Astrocyte (in vitro differentiated cells and primary cell): ENCODE results near the gene SOX3. TPM values are rescaled to one million over a fixed set of nuclear protein-coding genes. Genes with fewer than 3 reads are reported as not detected.
A peak's percentile ranks its signal among the peaks of the same experiment; 100 is the strongest.

Source experiments
- DNase-seq: peaks from one replicate; pipeline ENCODE4 v3.0.0-alpha.2; 2010; ENCODE audit warnings: low read depth
- FAIRE-seq: peaks from 2 replicates; lab custom pipeline; 2011; peaks lifted over from hg19 to GRCh38; lab: Jason Lieb, UNC
- H2AFZ ChIP-seq: 2 replicates; pipeline ENCODE4 v1.6.0; 2012; ENCODE audit warnings: low read depth, low read length, inconsistent platforms
- H3K27ac ChIP-seq: 2 replicates; pipeline ENCODE4 v1.5.1; 2011; ENCODE audit warnings: low read depth, low read length, inconsistent platforms
- H3K27me3 ChIP-seq: 2 replicates; pipeline ENCODE4 v1.6.0; 2011; ENCODE audit warnings: low read length, inconsistent platforms; ENCODE audit not compliant: insufficient read depth
- H3K36me3 ChIP-seq: 2 replicates; pipeline ENCODE4 v1.5.1; 2011; ENCODE audit warnings: low read length, inconsistent platforms; ENCODE audit not compliant: insufficient read depth
- H3K4me1 ChIP-seq: 2 replicates; pipeline ENCODE4 v1.5.1; 2011; ENCODE audit warnings: low read length, inconsistent platforms; ENCODE audit not compliant: insufficient read depth
- H3K4me2 ChIP-seq: 2 replicates; pipeline ENCODE4 v1.6.0; 2012; ENCODE audit warnings: low read length, inconsistent platforms
- H3K4me3 ChIP-seq: 2 replicates; pipeline ENCODE4 v1.5.1; 2011; ENCODE audit warnings: low read depth, mild to moderate bottlenecking, low read length, inconsistent platforms; ENCODE audit not compliant: insufficient read depth
- H3K79me2 ChIP-seq: 2 replicates; pipeline ENCODE4 v1.6.0; 2012; ENCODE audit warnings: mild to moderate bottlenecking, low read length, inconsistent platforms; ENCODE audit not compliant: insufficient read depth
- H3K9ac ChIP-seq: 2 replicates; pipeline ENCODE4 v1.6.0; 2012; ENCODE audit warnings: mild to moderate bottlenecking, low read length, inconsistent platforms
- H3K9me3 ChIP-seq: 2 replicates; pipeline ENCODE4 v1.5.1; 2012; ENCODE audit warnings: low read depth, mild to moderate bottlenecking, low read length, inconsistent platforms; ENCODE audit not compliant: insufficient read depth
- H4K20me1 ChIP-seq: 2 replicates; pipeline ENCODE4 v1.6.0; 2012; ENCODE audit warnings: low read length, inconsistent platforms; ENCODE audit not compliant: insufficient read depth
- H3K27ac Mint-ChIP-seq: one replicate; pipeline ENCODE4 v1.8.0; 2021; ENCODE audit warnings: mild to moderate bottlenecking, mixed read lengths; ENCODE audit not compliant: unreplicated experiment
- H3K27me3 Mint-ChIP-seq: one replicate; pipeline ENCODE4 v1.8.0; 2021; ENCODE audit warnings: low read depth, mixed read lengths; ENCODE audit not compliant: unreplicated experiment
- H3K36me3 Mint-ChIP-seq: one replicate; pipeline ENCODE4 v1.8.0; 2021; ENCODE audit warnings: low read depth, mixed read lengths; ENCODE audit not compliant: unreplicated experiment
- H3K4me1 Mint-ChIP-seq: one replicate; pipeline ENCODE4 v1.8.0; 2021; ENCODE audit warnings: low read depth, mixed read lengths; ENCODE audit not compliant: unreplicated experiment
- H3K4me3 Mint-ChIP-seq: one replicate; pipeline ENCODE4 v1.8.0; 2021; ENCODE audit warnings: mild to moderate bottlenecking, moderate library complexity, mixed read lengths; ENCODE audit not compliant: unreplicated experiment
- H3K9me3 Mint-ChIP-seq: one replicate; pipeline ENCODE4 v1.8.0; 2021; ENCODE audit warnings: mild to moderate bottlenecking, mixed read lengths; ENCODE audit not compliant: unreplicated experiment
- EZH2 ChIP-seq: IDR thresholded peaks from 2 replicates; pipeline ENCODE4 v1.6.1; 2012; ENCODE audit warnings: mild to moderate bottlenecking, low read length, inconsistent platforms; ENCODE audit not compliant: insufficient read depth
- total RNA-seq: library from RNA; stranded (reverse); gene quantifications from 2 replicates; pipeline ENCODE4 v1.2.1, GENCODE V29; 2021
- TF ChIP-seq, protein P1 (sequence below): IDR thresholded peaks from 2 replicates; pipeline ENCODE4 v1.5.1; 2011; ENCODE audit warnings: low read depth, mild to moderate bottlenecking, inconsistent platforms, low read length, moderate library complexity; ENCODE audit not compliant: insufficient read depth

The SOX3 gene
- total RNA-seq, 1 donor from 2014 or later: 0.98 TPM

DNA sequence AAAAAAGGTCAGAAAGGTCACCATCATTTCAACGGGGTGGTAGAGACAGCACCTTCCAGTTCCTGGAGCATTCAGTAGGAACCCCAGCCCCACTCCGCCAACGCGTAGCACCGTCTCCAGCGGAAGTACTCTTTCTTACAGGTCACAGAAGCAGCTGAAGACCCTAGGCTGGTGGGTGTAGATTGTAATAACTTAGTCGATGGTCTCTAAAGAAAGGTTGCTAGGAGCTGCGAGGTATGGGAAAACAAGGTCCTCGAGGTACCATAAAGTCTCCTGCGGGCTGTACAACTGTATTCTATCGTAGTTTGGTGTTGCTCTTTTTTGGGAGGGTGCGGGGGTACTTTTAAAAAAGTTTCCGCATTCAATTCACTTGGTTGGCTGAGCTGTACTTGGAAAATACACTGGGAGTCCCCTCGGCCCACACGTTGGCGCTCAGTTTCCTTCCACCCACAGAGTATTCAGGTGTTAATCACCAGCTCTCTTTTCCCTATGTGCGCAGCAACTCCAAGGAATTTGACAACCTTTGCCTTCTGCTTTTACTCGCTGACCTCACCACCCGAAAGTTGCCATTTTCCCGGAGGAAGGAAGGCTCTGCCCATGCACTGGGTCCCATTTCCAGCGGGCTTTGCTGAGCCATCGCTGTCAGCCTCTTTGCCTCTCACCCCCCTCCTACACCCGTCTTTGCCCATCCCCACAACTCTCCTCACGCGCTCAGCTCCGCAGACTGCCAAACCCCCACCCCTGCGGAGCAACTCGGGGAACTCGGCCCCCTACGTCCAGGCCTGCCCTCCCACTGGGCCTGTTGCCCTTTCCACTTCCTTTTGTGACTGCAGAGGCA lies 4.8 kb upstream of the SOX3 start:
- TF ChIP-seq EZH2: no peak
- TF ChIP-seq, protein P1, sequence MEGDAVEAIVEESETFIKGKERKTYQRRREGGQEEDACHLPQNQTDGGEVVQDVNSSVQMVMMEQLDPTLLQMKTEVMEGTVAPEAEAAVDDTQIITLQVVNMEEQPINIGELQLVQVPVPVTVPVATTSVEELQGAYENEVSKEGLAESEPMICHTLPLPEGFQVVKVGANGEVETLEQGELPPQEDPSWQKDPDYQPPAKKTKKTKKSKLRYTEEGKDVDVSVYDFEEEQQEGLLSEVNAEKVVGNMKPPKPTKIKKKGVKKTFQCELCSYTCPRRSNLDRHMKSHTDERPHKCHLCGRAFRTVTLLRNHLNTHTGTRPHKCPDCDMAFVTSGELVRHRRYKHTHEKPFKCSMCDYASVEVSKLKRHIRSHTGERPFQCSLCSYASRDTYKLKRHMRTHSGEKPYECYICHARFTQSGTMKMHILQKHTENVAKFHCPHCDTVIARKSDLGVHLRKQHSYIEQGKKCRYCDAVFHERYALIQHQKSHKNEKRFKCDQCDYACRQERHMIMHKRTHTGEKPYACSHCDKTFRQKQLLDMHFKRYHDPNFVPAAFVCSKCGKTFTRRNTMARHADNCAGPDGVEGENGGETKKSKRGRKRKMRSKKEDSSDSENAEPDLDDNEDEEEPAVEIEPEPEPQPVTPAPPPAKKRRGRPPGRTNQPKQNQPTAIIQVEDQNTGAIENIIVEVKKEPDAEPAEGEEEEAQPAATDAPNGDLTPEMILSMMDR: no peak
- Mint-ChIP-seq H3K27ac (no peak overlapping the region), H3K4me1 (peaks cover 1% of the 10 kb centered on the region), H3K36me3 (no peaks in the 10 kb centered on the region), H3K27me3 (peaks cover 25% of the 10 kb centered on the region), H3K4me3 (no peak overlapping the region), H3K9me3 (no peaks in the 10 kb centered on the region)
- no peaks in the 10 kb centered on the region for H3K9me3 ChIP-seq
- peaks cover 40% of the 10 kb centered on the region for H3K27me3 ChIP-seq
- H4K20me1 ChIP-seq: no peaks in the 10 kb centered on the region
- H3K4me3 ChIP-seq: no peak overlapping the region
- H3K4me2 ChIP-seq: no peak overlapping the region
- FAIRE-seq (no peak), DNase-seq (no peak)
- H3K27ac ChIP-seq: no peak overlapping the region
- H3K79me2 ChIP-seq: no peaks in the 10 kb centered on the region
- H3K36me3 ChIP-seq: no peaks in the 10 kb centered on the region
- H2AFZ ChIP-seq: no peak overlapping the region
- no peaks in the 10 kb centered on the region for H3K4me1 ChIP-seq
- no peak overlapping the region for H3K9ac ChIP-seq

DNA sequence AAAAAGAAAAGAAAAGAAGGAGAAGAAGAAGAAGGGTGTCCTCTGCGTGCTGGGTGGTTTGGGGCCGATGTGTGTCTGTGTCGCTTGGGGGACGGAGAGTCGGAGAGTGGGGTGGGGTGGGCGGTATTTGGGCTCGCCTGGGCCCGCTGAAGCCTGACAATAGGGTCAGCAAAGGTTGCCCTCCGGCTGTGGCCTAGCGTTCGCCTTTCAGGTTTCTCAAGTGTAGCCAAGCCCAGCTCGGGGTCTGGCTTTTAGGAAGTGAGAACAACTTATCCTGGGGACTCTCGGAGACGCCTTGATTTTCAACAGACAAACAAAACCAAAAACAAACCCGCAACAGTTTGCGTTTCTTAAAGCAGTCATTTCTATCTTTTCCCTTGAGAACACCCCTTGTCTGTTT lies 4.1 kb upstream of the SOX3 start:
- H3K4me1 Mint-ChIP-seq: peaks cover 1% of the 10 kb centered on the region
- Histone ChIP-seq H3K36me3 (no peaks in the 10 kb centered on the region), H3K4me2 (no peak overlapping the region), H3K9ac (no peak overlapping the region), H4K20me1 (no peaks in the 10 kb centered on the region), H3K79me2 (no peaks in the 10 kb centered on the region), H2AFZ (no peak overlapping the region), H3K4me3 (no peak overlapping the region), H3K9me3 (no peaks in the 10 kb centered on the region), H3K4me1 (no peaks in the 10 kb centered on the region), H3K27ac (no peak overlapping the region), H3K27me3 (peaks cover 40% of the 10 kb centered on the region)
- no peak for TF ChIP-seq EZH2
- TF ChIP-seq, protein P1: no peak
- no peaks in the 10 kb centered on the region for H3K9me3 Mint-ChIP-seq
- no peak overlapping the region for H3K27ac Mint-ChIP-seq
- H3K4me3 Mint-ChIP-seq: no peak overlapping the region
- no peaks in the 10 kb centered on the region for H3K36me3 Mint-ChIP-seq
- H3K27me3 Mint-ChIP-seq: peaks cover 25% of the 10 kb centered on the region
- DNase-seq (no peak), FAIRE-seq (no peak)

DNA sequence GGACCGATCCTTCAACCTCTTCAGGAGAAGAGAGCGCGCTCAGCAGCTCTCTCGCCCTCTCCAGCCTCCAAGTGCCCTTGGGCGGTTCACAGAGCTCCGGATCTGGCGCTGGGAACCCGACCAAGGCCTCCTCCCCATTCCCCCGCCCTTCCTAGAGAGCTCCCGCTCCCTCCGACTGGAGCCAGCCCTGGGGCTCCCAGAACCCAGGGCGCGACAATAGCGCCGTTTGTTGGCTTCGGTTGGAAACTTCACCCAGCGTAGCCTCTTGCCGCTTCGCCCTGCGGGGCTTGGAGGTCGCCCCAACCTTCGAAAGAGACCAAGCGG lies 3.1 kb upstream of the SOX3 start:
- H3K9me3 Mint-ChIP-seq: no peaks in the 10 kb centered on the region
- Histone ChIP-seq H3K27ac (no peak overlapping the region), H3K9me3 (no peaks in the 10 kb centered on the region), H3K4me3 (no peak overlapping the region), H3K36me3 (no peaks in the 10 kb centered on the region), H3K9ac (no peak overlapping the region), H3K27me3 (peaks cover 43% of the 10 kb centered on the region), H4K20me1 (no peaks in the 10 kb centered on the region), H3K4me1 (no peaks in the 10 kb centered on the region), H3K4me2 (peak overlapping the region; percentile 60), H3K79me2 (no peaks in the 10 kb centered on the region), H2AFZ (no peak overlapping the region)
- TF ChIP-seq EZH2: no peak
- TF ChIP-seq, protein P1: peak; percentile 17
- H3K36me3 Mint-ChIP-seq: no peaks in the 10 kb centered on the region
- H3K4me3 Mint-ChIP-seq: no peak overlapping the region
- DNase-seq (no peak), FAIRE-seq (no peak)
- H3K27me3 Mint-ChIP-seq: peaks cover 30% of the 10 kb centered on the region
- H3K27ac Mint-ChIP-seq: no peak overlapping the region
- peaks cover 1% of the 10 kb centered on the region for H3K4me1 Mint-ChIP-seq
